HepG2 (cell line): ENCODE results near the gene COPS6. TPM values are rescaled to one million over a fixed set of nuclear protein-coding genes. Genes with fewer than 3 reads are reported as not detected.
A peak's percentile ranks its signal among the peaks of the same experiment; 100 is the strongest.

Experiments
- ATAC-seq: fragments of 200-7000 bp; cut with Tn5 transposase; 3 replicates; pipeline ENCODE4 v1.9.1; 2020; ENCODE audit warnings: mild to moderate bottlenecking, moderate library complexity
- BruUV-seq: library from RNA; stranded (reverse); fragments of 400-500 nt; replicated peaks from 2 replicates; lab custom pipeline; 2021; lab: Mats Ljungman, UMichigan
- CTCF ChIA-PET: fragments of 300-600 bp; formaldehyde crosslinking; extraction: SDS; loops from one replicate; lab custom pipeline; 2021; ENCODE audit warnings: low total read pairs, inconsistent platforms, low intra/inter-chr PET ratio; lab: Yijun Ruan, JAX
- POLR2A ChIA-PET: fragments of 350-600 bp; sonication (Branson Sonifier 250); formaldehyde crosslinking; loops from one replicate; lab custom pipeline; 2020; ENCODE audit warnings: antibody characterized with exemption, inconsistent platforms; lab: Yijun Ruan, JAX
- DNase-seq: peaks from one replicate; pipeline ENCODE4 v3.0.0-alpha.2; 2015; ENCODE audit warnings: low spot score
- FAIRE-seq: peaks from 3 replicates; lab custom pipeline; 2011; peaks lifted over from hg19 to GRCh38; lab: Jason Lieb, UNC
- H2AFZ ChIP-seq: one replicate; pipeline ENCODE4 v1.6.1; 2011; ENCODE audit warnings: low read length, inconsistent platforms
- H3K27ac ChIP-seq: fragments of 300-600 bp; 3 replicates; pipeline ENCODE4 v1.8.0; 2011; ENCODE audit warnings: mixed run types, mild to moderate bottlenecking, mixed read lengths, low read length, inconsistent platforms; ENCODE audit not compliant: insufficient read depth; ENCODE audit errors: extremely low read length
- H3K27me3 ChIP-seq, 2 experiments: fragments of 200-600 bp in 1 of 2; 2 replicates in 1 of 2; 3 replicates in 1 of 2; pipeline versions ENCODE4 v1.6.0 to v1.8.0; 2011; ENCODE audit warnings: low read length in 2 of 2, mild to moderate bottlenecking in 2 of 2, moderate library complexity in 2 of 2, inconsistent platforms in 1 of 2; ENCODE audit not compliant: insufficient read depth in 2 of 2, control insufficient read depth in 1 of 2
- H3K36me3 ChIP-seq, 2 experiments: fragments of 200-600 bp in 1 of 2; replicated peaks in 1 of 2; 2 replicates in 1 of 2; 3 replicates in 1 of 2; pipeline versions ENCODE4 v1.5.1 to v1.8.0; 2011; ENCODE audit warnings: low read length in 2 of 2, inconsistent platforms in 1 of 2; ENCODE audit not compliant: insufficient read depth in 2 of 2, control insufficient read depth in 1 of 2
- H3K4me1 ChIP-seq: 2 replicates; pipeline ENCODE4 v1.5.1; 2012; ENCODE audit warnings: low read length, inconsistent platforms; ENCODE audit not compliant: insufficient read depth
- H3K4me2 ChIP-seq: 2 replicates; pipeline ENCODE4 v1.6.0; 2011; ENCODE audit warnings: low read depth, low read length, inconsistent platforms
- H3K4me3 ChIP-seq, 3 experiments: fragments of 200-600 bp in 1 of 3; sonication (generic), shearing (Covaris generic) in 1 of 3; replicated peaks in 1 of 3; 2 replicates each; pipeline ENCODE4 v1.5.1; 2011 to 2016; ENCODE audit warnings: low read length in 3 of 3, inconsistent platforms in 2 of 3, low read depth in 2 of 3, mild to moderate bottlenecking in 2 of 3, control low read depth in 1 of 3, mixed read lengths in 1 of 3; ENCODE audit not compliant: insufficient read depth in 1 of 3
- H3K79me2 ChIP-seq: one replicate; pipeline ENCODE4 v1.6.1; 2011; ENCODE audit warnings: low read length, inconsistent platforms; ENCODE audit not compliant: insufficient read depth
- H3K9ac ChIP-seq: 2 replicates; pipeline ENCODE4 v1.6.0; 2011; ENCODE audit warnings: mild to moderate bottlenecking, low read depth, low read length, inconsistent platforms; ENCODE audit not compliant: insufficient read depth
- H3K9me3 ChIP-seq: 2 replicates; pipeline ENCODE4 v1.5.1; 2012; ENCODE audit warnings: mild to moderate bottlenecking, low read length
- H4K20me1 ChIP-seq: 2 replicates; pipeline ENCODE4 v1.6.0; 2011; ENCODE audit warnings: inconsistent platforms, mild to moderate bottlenecking, low read length, moderate library complexity; ENCODE audit not compliant: insufficient read depth
- ATF6 ChIP-seq: sonication (generic); formaldehyde crosslinking; conservative IDR thresholded peaks from 2 replicates; pipeline ENCODE4 v1.4.0; 2020; ENCODE audit warnings: missing genetic modification reagents
- CBFB ChIP-seq: sonication (generic); formaldehyde crosslinking; IDR thresholded peaks from 2 replicates; pipeline ENCODE4 v1.4.0; 2020; ENCODE audit warnings: missing genetic modification reagents
- CTCF ChIP-seq: sonication (generic); formaldehyde crosslinking; IDR thresholded peaks from 2 replicates; pipeline ENCODE4 v1.5.0; 2020; ENCODE audit warnings: mild to moderate bottlenecking, missing genetic modification reagents, moderate library complexity
- FOXO4 ChIP-seq: sonication (generic); formaldehyde crosslinking; conservative IDR thresholded peaks from 2 replicates; pipeline ENCODE4 v1.8.1; 2023; ENCODE audit warnings: missing genetic modification reagents
- NFYC ChIP-seq: IDR thresholded peaks from 2 replicates; pipeline ENCODE4 v1.6.1; 2016; ENCODE audit warnings: missing genetic modification reagents, missing compliant biosample characterization
- SMC3 ChIP-seq: IDR thresholded peaks from 2 replicates; pipeline ENCODE4 v1.6.1; 2011; ENCODE audit warnings: low read length, improper control_type of control experiment
- STAG1 ChIP-seq: sonication (generic); formaldehyde crosslinking; IDR thresholded peaks from 2 replicates; pipeline ENCODE4 v1.4.0; 2020; ENCODE audit warnings: missing genetic modification reagents
- ZSCAN25 ChIP-seq: sonication (generic); formaldehyde crosslinking; IDR thresholded peaks from 2 replicates; pipeline ENCODE4 v1.8.0; 2022; ENCODE audit warnings: mild to moderate bottlenecking, missing genetic modification reagents
- WGBS: methylation state at CpG from one replicate; pipeline ENCODE4 v1.1.6; 2017; ENCODE audit warnings: low lambda C conversion rate; 5-methylcytosine and 5-hydroxymethylcytosine counted together
- in situ Hi-C: cut with HindIII; loops from 2 replicates; pipeline ENCODE4 v1.10.0; 2017; ENCODE audit warnings: low pct_unique_long_range_greater_than_20kb; ENCODE audit not compliant: extremely low pct_ligation_motif_present
- intact Hi-C: fragments of 100-400 bp; cut with micrococcal nuclease; formaldehyde crosslinking; loops from one replicate; pipeline ENCODE4 v1.10.0; 2022; ENCODE audit not compliant: unreplicated experiment
- polyA plus RNA-seq, 8 experiments: library from polyadenylated mRNA; depleted of rRNA in 3 of 8; stranded (reverse) in 7 of 8; unstranded in 1 of 8; fragments of >200 nt; fragmentation: Illumina TruSeq in 4 of 8; extraction: Trizol in 4 of 8; gene quantifications; 2 replicates each; pipeline versions ENCODE4 v1.2.1 to v1.2.3, GENCODE V29; 2011 to 2016; ENCODE audit warnings: low read depth in 4 of 8, missing spikeins in 1 of 8, mixed read lengths in 1 of 8; ENCODE audit not compliant: insufficient read depth in 1 of 8
- total RNA-seq, 5 experiments: library from RNA; depleted of rRNA; stranded (reverse); fragments of >200 nt; fragmentation: Illumina TruSeq; extraction: Trizol; gene quantifications; 2 replicates each; pipeline ENCODE4 v1.2.3, GENCODE V29; 2016; ENCODE audit warnings: low read depth in 1 of 5
- TF ChIP-seq, protein P1 (sequence below): sonication (generic); formaldehyde crosslinking; IDR thresholded peaks from 2 replicates; pipeline ENCODE4 v1.4.0; 2020; ENCODE audit warnings: missing genetic modification reagents

COPS6 gene
- total and polyA plus RNA-seq, 2 of the 13 experiments (the other 11 are each of a cell fraction or from before 2014, with no cell fraction given), result 33.4 to 117 TPM

DNA sequence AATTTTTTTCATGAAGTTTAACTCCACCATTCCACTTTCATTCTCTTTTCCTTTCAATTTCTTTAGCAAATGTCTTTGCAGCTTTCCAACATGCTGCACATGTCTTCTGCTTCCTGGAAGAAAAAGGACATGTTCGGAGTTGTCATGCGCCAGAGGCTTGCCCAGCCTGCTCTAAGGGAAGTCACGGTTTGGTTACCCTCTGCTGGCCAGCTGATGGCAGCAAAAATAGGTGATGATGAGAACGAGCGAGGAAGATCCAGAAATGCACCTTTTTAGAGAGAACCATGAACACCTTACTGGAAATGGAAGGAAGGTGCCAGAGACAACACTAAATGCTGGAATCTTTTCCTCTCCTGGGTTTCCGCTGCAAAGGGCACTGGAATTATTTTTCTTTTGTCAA is 44.1 kb upstream of the COPS6 start:
- in situ Hi-C loops (no loop called here), intact Hi-C loops (no loop called here)
- POLR2A ChIA-PET, result interaction anchor here (1.0 to 1.8 kb wide), 2 partner anchors 29 to 41 kb away, joined by 3 read pairs; partner anchors contain the start of gene ZKSCAN1
- ATAC-seq, result peak; percentile 24; the same call in 2 of the 3 replicates
- 70% methylated on average over 6 of the region's 6 CpGs for whole genome bisulfite sequencing
- H3K4me3 ChIP-seq, result no peak overlapping the region
- H2AFZ ChIP-seq, result no peak overlapping the region
- no peaks in the 10 kb centered on the region for H3K79me2 ChIP-seq
- no peak overlapping the region for H3K9ac ChIP-seq
- no peaks in the 10 kb centered on the region for H4K20me1 ChIP-seq
- no peaks in the 10 kb centered on the region for H3K36me3 ChIP-seq
- no peak for DNase-seq
- H3K4me2 ChIP-seq, result no peak overlapping the region
- FAIRE-seq, result no peak
- H3K4me1 ChIP-seq, result peaks cover 34% of the 10 kb centered on the region
- BruUV-seq, result no TSS peak
- H3K9me3 ChIP-seq, result no peaks in the 10 kb centered on the region
- H3K27ac ChIP-seq, result no peak overlapping the region
- TF ChIP-seq ATF6 (no peak), NFYC (CRISPR knock-in tag) (no peak), CTCF (CRISPR knock-in tag) (peak; percentile 56), SMC3 (peak; percentile 43; the same call in 1 of the 2 replicates), STAG1 (CRISPR knock-in tag) (peak; percentile 58), ZSCAN25 (no peak), FOXO4 (CRISPR knock-in tag) (no peak), CBFB (CRISPR knock-in tag) (no peak)
- TF ChIP-seq, protein P1, sequence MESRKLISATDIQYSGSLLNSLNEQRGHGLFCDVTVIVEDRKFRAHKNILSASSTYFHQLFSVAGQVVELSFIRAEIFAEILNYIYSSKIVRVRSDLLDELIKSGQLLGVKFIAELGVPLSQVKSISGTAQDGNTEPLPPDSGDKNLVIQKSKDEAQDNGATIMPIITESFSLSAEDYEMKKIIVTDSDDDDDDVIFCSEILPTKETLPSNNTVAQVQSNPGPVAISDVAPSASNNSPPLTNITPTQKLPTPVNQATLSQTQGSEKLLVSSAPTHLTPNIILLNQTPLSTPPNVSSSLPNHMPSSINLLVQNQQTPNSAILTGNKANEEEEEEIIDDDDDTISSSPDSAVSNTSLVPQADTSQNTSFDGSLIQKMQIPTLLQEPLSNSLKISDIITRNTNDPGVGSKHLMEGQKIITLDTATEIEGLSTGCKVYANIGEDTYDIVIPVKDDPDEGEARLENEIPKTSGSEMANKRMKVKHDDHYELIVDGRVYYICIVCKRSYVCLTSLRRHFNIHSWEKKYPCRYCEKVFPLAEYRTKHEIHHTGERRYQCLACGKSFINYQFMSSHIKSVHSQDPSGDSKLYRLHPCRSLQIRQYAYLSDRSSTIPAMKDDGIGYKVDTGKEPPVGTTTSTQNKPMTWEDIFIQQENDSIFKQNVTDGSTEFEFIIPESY (CRISPR knock-in tag), result peak; percentile 71
- TF ChIP-seq, all 625 proteins: peak for 4
- CTCF ChIA-PET, result interaction anchor here (0.7 kb wide), 1 partner anchor 51 kb away, joined by 3 read pairs; no protein-coding TSS in a partner anchor
- H3K27me3 ChIP-seq, result no peaks in the 10 kb centered on the region
